LoVo (cell line): ENCODE results near the gene LTBP2.

Source experiments
- DNase-seq: peaks from one replicate; pipeline ENCODE4 v3.0.0-alpha.2; 2016; ENCODE audit warnings: low spot score

Gene LTBP2

DNA sequence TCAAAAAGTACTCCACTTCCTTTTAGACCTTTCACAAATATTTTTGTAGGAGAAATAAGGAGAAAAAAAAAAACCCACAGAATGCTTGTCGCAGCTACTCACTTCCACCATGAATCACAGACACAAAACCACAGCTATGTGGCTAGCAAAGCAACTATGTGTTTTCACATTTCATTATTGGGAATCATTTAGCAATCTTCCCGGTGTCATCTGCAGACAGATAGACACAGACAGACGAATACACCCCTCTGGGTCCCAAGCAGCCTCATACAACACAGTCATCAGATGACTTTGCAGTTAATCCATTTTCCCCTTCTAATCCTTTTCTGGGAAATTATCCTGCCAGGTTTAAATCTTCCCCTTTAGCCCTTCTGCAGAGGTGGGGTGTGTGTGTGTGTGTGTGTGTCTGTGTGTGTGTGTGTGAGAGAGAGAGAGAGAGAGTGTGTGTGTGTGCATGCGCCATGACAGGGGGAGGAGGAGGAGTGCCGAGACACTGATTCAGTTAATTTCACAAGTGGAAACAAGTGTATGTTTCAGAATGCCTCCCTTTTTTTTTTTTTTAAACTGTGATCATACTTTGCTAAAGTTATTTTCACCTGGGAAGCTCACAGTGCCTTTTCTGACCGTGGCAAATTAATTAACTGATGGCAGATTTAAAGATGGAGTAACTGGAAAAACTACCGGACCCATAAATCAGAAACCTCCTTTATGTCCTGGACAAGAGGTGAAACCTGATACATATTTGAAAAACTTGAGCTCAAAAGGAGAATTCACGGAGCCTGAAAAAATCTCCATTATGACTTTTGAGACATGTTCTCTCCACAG, 39.9 kb downstream of the LTBP2 start:
- peak; percentile 75 for DNase-seq

DNA sequence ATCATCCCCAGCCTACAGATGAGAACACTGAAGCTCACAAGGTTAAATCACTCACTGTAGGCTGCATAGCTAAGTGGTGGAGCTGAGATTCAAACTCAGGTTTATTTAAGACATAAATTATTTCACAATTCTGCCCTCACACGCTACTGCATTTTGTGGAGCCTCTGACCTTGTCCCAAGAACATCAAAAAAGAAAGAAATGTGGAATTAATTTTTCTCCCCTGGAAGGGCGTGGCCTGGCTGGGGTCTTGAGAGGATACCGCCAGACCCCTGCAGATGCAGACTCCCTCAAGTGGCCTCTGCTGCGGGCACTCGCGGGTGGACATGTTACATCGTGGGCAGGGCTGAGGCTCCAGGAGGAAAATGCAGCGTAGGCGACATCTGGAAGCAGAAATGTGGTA, 40.6 kb downstream of the LTBP2 start:
- no peak for DNase-seq

DNA sequence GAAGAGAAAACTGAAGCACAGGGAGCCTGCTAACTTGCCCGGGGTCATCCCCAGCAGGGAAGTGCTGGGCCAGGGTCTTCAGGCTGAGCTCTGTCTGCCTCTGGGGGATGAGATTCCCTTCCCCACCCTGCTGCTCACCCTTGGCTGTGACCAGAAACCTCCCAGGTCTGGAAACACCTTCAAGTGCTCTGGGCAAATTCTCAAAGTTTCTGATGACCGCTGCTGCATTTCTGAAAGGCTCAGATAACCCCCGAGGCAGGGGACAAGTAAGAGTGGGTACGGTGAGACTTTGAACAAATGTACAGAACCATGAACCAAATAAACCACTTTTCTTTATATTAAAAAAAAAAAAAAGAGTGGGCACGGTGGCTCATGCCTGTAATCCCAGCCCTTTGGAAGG, 41.3 kb downstream of the LTBP2 start:
- no peak for DNase-seq

DNA sequence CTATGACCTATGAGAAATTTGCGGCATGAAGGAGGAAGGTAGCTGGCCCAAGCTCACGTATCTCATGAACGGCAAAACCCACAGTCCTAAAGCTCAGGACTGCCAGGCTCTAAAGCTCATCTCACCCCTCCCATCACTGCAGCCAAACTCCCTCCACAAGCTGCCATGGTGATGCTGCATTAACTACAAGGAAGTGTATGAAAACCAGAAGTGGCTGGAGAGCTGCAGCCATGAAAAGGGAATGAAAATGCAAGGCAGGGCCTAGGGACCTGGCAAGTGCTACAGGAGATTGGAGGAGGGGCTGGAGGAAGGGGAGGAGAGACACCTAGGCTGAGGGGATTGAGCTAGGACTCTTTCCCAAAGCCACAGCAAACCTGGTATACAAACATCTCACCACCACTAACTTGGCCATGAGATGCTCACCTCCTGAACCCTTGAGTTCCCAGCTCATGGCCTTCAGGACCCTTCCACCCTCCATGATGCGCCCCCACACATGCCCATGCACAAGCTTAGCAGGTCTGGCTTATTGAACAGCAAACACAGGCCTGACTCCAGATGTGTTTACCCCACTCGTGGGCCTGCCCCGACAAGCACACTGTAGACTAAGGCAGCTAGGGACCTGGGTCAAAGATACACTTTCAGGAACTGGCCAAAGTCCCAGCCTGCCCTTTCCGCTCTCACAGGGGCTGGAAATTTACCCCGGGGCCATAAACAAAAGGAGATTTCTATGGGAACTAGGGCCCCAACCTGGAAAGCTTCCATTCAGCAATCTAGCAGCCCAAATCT, 42.0 kb downstream of the LTBP2 start:
- DNase-seq: no peak

DNA sequence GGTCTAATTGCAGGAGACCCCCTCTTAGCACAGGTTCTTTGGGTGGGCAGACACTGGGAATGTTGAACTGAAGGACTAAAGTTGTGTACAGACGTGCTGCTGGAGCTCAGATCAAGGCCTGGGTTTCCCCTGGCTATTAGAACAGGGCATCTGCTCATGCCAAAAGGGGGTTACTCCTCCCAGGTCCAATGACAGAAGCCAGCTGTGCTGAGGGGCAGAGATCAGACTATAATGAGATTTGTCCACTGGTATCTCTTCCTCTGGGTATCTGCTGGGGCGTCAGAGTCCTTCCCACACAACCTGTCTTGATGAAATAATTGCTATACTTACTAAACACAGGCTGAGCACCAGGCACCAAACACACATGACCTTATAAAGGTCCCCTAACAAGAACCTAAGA, 42.6 kb downstream of the LTBP2 start:
- DNase-seq: no peak

DNA sequence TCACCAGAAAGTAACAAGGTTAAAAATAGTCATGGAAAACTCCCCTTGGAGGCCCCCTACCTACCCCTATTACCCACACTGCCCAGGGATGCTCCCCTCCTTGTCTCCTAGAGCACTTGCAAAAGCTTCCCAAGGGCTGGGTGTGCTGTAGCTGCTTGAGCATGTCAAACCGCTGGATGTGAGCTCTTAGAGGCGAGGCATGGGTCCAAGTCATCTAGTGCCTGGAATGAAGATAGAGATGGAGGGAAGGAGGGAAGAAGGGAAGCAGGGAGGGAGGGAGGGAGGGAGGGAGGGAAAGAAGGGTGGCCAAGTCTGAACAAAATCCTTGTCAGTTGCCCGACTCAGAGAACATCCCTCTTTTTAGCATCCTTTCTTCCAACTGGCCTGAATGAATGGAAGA, 43.1 kb downstream of the LTBP2 start:
- no peak for DNase-seq

DNA sequence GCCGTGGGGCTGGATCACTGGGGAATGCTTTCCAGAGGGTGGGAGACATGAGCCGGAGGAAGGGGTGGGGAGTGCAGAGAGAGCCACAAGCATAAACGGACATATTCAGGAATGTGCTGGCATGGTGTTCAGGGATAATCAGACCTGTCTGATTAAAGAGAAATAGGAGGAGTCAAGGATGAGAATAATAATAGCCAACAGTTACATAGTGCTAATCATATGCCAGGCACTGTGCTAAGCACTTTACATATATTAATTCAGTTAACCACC, 43.7 kb downstream of the LTBP2 start:
- no peak for DNase-seq

DNA sequence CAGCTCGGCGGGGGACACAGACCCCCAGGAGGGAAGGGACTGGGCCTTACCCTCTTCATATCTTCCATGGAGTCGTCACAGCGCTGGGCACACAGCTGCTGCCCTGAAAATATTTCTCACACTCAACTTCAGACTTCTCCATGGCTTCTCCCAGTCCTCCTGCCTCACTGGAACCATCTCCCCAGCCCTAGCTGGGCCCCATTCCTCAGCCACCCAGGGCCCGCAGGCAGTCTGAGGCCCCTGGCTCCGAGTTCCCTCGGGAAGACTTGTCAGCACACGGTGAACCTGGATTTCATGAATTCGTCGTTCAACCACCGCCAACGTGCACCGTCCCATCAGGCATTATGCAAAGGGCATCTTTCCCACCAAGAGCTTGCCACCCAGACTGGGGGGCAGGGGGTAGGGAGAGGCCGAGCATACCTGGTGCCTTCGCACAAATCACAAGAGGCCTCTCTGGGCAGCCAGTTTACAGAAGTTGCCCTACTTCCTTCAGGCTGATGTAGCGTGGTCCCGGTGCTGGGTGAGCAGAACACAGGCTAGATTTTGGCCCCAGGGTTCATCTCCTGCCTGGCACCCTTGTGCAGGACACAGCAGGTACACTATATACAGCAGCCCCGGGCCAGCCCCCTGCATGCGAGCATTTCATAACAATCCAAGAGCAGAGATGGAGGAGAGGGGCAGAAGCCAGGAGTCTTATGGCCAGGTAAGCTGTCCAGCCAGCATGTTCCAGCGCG, 44.2 kb downstream of the LTBP2 start:
- DNase-seq: no peak

DNA sequence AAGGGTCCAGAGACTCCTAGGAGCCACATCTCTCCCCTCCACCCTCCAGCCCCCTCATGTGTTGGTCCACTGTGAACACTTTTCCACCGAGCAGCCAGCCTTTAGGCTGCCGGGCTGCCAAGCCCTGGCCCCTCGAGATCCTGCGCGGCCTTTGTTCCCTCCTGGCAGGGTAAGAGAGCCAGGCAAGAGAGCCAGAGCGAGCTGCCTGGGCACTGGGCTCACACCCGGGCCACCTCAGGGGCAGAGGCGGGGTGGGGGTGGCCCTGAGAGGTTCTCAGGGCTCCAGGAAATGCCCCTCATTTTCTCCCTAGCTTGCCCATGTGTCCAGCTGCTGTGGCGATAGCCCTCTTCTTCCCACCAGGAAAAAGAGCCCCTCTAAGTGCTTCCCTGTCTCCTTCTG, 44.8 kb downstream of the LTBP2 start:
- no peak for DNase-seq

DNA sequence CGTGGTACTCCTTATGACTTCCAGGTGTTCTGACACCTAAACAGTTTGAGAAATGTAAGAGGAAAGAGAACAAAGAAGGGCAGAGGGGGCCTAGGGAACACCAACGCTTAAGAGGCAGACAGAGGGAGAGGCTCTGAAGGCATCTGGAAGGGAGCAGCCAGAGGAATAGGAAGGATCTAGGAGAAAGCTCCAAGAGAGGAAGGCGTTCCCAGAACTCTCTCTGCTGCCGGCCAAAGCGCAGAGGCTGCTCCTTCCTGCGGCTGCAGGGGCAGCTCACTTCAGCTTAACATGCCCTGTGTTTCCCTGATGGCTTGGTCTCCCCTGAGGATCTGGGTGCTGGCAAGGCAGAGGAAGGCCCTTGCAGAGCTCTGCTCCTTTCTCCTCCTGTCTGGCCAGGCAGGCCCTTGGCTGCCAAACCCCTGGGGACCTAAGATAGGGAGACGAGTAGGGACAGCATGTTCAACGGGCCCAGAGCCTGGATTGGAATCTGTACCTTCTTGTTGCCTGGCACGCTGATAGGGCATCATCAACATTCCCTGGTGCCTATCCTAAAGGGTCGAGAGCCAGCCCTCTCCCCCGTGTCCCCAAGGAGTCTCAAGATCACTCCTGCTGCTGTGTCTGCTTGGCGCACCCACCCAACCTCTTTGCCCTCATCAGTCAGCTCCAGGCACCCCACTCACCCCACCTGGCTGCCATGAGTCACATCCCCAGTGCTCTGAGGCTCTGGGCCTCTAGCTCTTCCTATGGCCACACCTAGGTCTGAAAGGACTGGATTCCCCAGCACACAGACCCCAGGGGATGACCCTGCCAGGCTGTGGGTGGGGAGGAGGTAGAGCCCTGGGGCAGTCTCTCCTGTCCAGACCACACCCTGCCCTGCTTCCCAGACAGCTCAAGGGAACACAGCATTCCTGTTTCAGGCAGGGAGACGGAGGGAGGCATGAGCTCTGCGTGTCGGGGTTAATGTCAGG, 45.6 kb downstream of the LTBP2 start:
- DNase-seq: peak; percentile 50

DNA sequence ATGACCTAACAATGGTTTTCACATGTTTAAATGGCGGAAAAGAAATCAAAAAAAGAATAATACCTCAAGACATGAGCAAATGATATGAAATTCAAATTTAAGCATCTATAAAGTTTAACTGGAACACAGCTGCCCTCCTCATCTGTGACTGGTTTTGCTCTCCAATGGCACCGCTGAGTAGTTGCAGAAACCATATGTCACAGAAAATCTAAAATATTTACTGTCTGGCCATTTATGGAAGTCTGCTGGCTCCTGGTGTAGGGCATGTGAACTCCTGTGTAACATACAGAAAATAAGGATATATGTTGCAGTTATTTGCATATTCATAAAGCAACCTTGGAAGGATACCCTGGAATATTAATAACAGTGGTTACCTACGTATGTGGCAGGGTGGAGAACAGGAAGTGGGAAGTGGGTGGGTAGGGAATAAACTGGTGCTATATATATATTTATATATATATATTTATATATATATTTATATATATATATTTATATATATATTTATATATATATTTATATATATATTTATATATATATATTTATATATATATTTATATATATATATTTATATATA, 48.4 kb downstream of the LTBP2 start:
- DNase-seq: no peak

DNA sequence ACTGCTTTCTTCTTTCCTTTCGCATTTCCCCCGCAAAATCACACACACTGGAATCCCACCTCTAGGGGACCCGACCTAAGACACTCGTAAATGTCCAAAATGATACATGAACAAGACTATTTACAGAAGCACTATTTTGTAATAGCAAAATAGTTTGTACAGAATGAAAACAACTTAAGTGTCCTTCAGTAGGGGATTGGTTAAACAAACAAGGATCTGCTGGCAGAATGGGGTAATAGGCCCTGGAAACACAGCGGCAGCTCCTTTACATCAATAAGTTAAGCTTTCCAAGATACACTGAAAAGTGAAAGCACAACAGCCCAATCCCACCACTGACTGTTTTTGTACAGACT, 48.8 kb downstream of the LTBP2 start:
- no peak for DNase-seq

DNA sequence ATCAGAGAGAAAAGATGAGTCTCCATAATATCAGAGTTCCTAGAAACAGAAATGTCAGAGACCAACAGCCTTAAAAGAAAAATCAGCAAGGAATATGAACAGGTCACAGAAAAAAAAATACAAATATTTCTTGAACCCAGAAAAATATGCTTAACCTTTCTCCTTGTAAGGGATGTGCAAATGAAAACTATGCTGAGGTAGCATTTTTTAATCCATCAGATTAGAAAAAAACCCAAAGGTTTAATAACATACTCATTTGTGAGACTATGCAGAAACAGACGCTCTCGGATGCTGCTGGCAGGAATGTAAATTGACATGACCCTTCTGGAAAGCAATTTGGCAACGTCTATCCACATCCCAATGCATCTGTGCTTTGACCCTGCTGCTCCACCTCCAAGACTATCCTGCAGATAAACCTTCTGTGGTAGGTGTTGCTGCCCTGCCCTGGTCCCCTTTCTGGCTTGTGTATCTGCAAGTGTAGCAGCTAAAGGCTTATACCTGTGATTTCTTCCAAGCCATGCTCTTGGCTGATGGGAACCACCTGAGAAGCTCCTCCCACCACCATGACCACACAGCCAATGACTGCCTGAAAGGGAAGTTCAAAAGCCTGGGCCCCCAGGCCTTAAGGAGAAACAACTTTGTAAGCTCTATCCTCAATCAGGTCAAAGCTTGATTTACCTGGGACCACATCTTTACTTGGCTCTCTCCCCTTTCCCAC, 49.4 kb downstream of the LTBP2 start:
- no peak for DNase-seq

DNA sequence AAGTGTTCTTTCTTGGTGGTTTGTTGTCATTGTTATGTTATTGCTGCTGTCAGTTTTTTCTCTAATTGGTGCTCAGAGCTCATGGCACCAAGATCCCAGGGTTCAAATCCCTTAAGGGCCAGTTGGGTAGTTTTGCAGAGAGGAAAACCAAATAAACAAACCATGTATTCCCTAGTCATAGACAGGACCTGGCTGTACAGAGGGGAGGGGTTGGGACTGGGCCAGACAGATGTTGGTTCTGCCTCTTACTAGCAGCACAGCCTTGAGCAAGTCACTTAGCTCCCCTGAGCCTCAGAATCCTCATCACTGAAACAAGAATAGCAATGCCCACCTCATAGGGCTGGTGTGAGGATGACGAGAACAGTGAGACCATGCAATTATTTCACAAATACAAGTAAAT, 53.4 kb downstream of the LTBP2 start:
- no peak for DNase-seq

DNA sequence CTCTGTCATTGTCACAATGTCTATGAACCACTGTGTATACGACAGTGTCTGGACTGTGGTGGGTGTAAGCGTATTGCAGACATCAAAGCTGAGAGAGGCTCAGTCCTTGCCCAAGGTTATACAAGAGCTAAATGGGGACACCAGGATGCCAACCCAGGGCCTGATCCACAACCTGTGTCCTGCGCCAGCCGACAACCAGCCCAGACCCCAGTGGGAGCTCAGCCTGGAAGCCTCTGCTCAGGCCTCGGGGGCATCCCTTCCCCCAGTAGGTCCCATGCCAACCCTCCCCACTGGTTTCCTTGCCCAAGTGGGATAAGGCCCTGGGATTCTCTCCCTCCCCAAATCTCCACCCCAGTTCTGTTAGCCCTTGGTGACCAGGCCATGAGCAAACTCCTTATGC, 54.3 kb downstream of the LTBP2 start:
- no peak for DNase-seq

DNA sequence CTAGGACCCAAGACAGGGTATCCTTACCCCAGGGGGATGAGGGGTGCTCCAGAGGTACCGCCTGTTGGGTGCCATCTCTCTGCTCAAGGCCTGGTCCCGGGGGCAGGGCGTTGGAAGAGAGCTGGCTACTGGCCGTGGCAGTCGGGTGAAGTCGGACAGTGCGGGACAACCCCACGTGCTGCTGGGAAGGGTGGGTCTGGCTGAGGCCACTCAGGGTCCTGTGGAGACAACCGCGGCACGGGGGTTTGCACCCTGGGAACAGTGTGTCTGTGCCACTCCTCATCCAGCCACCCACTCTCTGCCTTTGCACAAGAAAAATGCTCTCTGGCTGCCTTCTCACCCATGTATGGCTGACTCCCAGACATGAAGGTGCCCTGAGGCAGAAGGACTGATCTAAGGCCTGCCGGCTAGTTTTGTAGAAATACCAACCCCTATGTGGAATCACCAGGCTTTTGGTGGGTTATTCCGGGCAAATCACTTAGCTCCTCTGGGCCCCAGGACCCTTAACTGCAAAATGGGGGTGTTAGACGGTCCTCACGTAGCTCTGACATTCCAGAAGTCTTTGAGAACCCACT, 56.5 kb downstream of the LTBP2 start:
- DNase-seq: no peak

DNA sequence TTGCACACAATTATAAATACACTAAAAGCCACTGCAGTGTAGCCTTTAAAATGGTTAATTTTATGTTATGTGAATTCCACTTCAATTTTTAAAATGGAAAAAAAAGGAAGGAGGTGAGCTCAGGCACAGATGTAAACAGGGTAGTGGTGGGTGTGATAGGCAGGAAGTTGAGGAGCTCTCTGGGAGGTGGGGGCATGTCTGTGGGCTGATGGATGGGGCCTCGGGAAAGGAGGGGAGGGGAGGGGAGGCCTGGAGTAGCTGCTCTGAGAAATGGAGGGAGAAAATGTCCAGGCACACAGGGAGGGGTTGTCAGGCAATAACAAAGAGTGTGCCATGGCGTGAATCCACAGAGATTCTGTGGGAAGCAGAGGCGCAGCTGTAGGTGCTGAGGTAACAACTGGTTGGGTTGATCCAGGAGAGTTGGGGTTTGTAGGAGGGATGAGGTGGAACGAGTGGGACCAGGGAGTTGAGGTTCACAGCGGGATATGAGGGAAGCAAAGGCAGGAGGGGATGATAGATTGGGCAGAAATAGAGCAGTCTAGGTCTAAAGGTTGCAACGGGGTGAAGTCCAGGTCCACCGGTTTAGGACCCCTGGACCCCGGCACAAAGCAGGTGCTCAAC, 57.2 kb downstream of the LTBP2 start:
- no peak for DNase-seq

DNA sequence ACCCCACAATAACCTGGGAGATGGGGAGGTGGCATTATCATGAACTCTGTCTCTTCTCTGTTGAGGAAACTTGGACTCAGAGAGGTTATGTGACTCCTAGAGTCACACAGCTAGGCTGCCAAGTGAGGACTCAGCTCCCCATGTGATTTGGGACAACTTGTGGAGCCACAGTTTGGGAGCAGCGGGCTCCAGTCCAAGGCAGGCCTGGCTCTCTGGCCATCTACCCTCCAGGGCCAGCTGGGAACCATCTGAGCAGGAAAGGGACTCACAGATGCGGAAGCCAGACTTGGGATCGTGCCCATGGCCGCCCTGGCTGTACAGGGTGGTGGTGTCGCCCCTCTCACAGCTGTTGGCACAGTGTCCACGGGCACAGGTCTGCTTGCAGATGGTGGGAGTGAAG, 59.4 kb downstream of the LTBP2 start:
- DNase-seq: no peak

DNA sequence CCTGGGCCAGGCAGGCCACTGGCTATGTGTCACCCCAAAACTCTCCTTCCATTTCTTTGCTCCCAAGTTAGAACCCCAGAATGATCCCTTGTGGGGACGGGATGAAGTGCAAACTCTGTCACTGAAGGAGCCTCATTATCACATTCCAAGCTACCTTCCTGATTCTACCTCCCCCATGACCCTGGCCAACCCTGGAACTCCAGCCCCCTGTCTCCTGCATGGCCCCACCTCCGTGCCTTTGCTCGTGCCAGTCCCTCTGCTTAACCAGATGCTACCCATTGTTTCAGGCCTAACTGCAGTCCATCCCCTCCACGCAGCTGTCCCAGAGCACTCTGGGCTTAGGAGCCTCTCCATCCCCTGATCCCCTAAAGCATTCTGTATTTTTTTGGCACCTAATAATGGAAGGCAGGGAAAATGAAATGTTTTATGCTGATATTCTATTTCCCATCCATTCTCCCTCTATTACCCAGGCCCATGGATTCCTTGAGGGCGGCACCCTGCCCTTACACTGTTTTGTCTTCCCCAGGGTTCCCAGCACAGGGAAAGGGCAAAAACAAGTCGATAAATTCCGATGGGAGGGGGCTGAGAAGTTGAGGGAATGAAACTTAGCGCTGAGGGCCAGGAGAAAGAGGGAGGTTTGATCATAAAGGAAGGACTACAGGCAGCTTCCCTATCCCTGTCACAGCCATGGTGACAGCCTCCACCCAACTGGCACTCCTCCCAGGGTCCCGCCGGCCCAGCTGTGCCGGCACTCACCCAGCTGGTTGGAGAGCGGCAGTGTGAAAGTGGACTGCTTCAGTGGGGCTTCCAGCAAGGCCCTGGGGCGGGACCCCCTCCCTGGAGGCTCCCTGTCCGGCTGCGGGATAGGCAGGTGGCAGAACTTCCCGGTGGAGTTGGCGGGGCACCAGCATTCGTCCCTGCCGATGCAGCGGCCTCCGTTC, 60.3 kb downstream of the LTBP2 start:
- no peak for DNase-seq
